Heart right ventricle (tissue), 16 donors: ENCODE measurements around the gene SLC35F1. TPM values are rescaled to one million over a fixed set of nuclear protein-coding genes. Genes with fewer than 3 reads are reported as not detected.

Experiments used
- ATAC-seq, 8 donors: fragments of 200-7000 bp; cut with Tn5 transposase; one replicate each; pipeline ENCODE4 v1.9.1; 2020; ENCODE audit warnings: mild to moderate bottlenecking in 8 of 8, moderate library complexity in 8 of 8, moderate number of reproducible peaks in 1 of 8
- DNase-seq, 2 donors: peaks; one replicate each; pipeline ENCODE4 v3.0.0-alpha.2; 2020
- H3K27ac ChIP-seq, 10 donors: fragments of 200-600 bp; sonication (generic) in 2 of 10; one replicate each; pipeline versions ENCODE4 v1.5.0 to v1.8.0; 2020 to 2022; ENCODE audit warnings: mild to moderate bottlenecking in 3 of 10
- H3K27me3 ChIP-seq, 7 donors: fragments of 200-600 bp; one replicate each; pipeline ENCODE4 v1.8.0; 2021 to 2022; ENCODE audit warnings: mild to moderate bottlenecking in 2 of 7
- H3K36me3 ChIP-seq, 9 donors: fragments of 200-600 bp; sonication (generic) in 1 of 9; one replicate each; pipeline versions ENCODE4 v1.5.0 to v1.8.0; 2020 to 2022; ENCODE audit warnings: mild to moderate bottlenecking in 2 of 9
- H3K4me1 ChIP-seq, 9 donors: fragments of 200-600 bp; sonication (generic) in 1 of 9; one replicate each; pipeline versions ENCODE4 v1.5.0 to v1.8.0; 2020 to 2022; ENCODE audit warnings: mild to moderate bottlenecking in 4 of 9
- H3K4me3 ChIP-seq, 10 donors: fragments of 200-600 bp; sonication (generic) in 2 of 10; one replicate each; pipeline versions ENCODE4 v1.5.0 to v1.8.0; 2020 to 2022; ENCODE audit warnings: mild to moderate bottlenecking in 7 of 10, moderate library complexity in 2 of 10
- H3K9me3 ChIP-seq, 11 donors: fragments of 200-600 bp in 10 of 11; sonication (generic) in 2 of 11; one replicate each; pipeline versions ENCODE4 v1.5.0 to v1.8.0; 2013 to 2022; ENCODE audit warnings: mild to moderate bottlenecking in 2 of 11, control low read depth in 1 of 11, moderate library complexity in 1 of 11
- WGBS, 2 donors: extraction: QIAGEN DNeasy Blood & Tissue Kit; methylation state at CpG; one replicate each; pipeline ENCODE4 v1.1.7; 2013; ENCODE audit warnings: inconsistent platforms in 1 of 2; 5-methylcytosine and 5-hydroxymethylcytosine counted together
- intact Hi-C, 10 donors: fragments of 100-400 bp; cut with DNase I; formaldehyde crosslinking; loops; one replicate each; pipeline versions ENCODE4 v1.11.1 to v1.14.2; 2022
- polyA plus RNA-seq, 2 donors: library from polyadenylated mRNA; stranded (reverse); fragments of 200-250 nt; gene quantifications; one replicate each; pipeline ENCODE4 v1.2.3, GENCODE V29; 2013
- total RNA-seq, 10 donors: library from RNA; stranded (reverse); fragmentation: NEBNext Ultra II Directional in 3 of 10; extraction: Animal tissue kit (Norgen Biotek cat#: 25700) in 3 of 10; gene quantifications; one replicate each; pipeline versions ENCODE4 v1.2.1 to v1.2.4, GENCODE V29; 2021 to 2023
- TF ChIP-seq, protein P1 (sequence below), 9 donors: fragments of 200-600 bp; sonication (generic) in 2 of 9; IDR thresholded peaks; one replicate each; pipeline versions ENCODE4 v1.5.0 to v1.8.0; 2021 to 2022; ENCODE audit warnings: antibody characterized with exemption in 9 of 9, mild to moderate bottlenecking in 5 of 9, moderate library complexity in 1 of 9
- donor health status: Arrhythmogenic right ventricular cardiomyopathy.
- donor health status: ischemic (EF 13 %, LVEDD 7.1; RV severe dilation, severe dysfunction).
- donor health status: healthy with polysubstance abuse.
- donor health status: DM: no; HTN: yes; CAD: no.
- donor health status: DM: no; HTN: no; CAD: no.
- donor health status: ischemic (EF 25% LVEDD 6.9; RV normal size, moderate dysfunction).
- donor health status: ischemic (EF 25% LVEDD 5.7; RV mildly dilated, moderate dysfunction).
- donor health status: healthy.
- donor health status: DM: yes; HTN: yes; CAD: no.
- donor health status: Ischemic cardiomyopathy.
- donor health status: ischemic (EF 35%, LVEDD 5.7; RV mildly dilated, moderate dysfunction).
- donor health status: nonischemic (EF 11% LVEDD 7.7; RV severe dilation, severe dysfunction).
- donor health status: DM: yes; HTN: yes; CAD: no.
- donor health status: PGD.
- donor health status: ischemic (EF 29% LVEDD 5.4; RV normal size, mild dysfunction).
- donor health status: nonischemic (EF 23%, LVEDD 6.1; RV moderate dilation, normal function).

The SLC35F1 gene
- total and polyA plus RNA-seq, 12 donors = 0.75 to 17.7 (median 6.3) TPM

DNA sequence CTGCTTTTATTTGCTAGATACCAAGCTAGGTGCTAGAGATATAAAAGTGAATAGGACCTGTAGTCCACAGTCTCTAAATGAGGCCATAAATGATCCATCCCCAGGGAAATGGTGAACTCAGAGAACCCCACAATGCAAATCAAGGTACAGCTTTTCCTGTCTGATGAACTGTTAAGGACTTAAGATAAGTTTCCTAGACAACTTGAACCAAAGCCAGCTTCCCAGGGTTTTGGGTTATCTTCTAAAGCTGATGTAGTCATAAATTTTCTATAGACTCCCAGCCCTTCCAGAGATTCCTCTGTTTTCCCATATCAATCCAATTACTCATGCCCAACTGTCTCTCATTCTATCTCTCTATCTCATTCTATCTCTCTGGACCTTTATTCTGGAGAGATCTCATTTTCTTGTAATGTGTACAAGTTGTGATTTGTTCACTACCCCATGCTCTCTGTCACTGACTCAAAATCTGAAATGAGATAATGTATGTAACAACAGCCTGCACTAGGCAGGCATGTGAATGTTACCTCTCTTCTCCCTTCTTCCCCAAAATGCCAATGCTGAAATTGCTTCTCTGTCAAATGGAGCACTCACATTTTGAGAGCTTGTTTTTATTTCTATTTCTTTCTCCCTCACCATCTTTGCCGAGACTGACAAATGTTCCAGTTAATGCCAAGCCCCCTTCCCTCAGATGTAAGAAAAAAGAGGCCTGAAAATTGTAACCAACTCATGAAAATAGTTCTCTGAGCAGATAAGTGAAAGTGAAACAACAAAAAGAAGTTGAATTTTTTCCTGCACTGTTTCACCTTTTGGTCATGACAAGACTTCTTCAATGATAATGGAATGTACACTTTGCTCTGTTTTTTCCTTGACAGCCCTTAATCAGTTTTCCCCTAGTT, 279.9 kb downstream of the SLC35F1 start:
- no peaks in the 10 kb centered on the region for H3K27me3 ChIP-seq
- H3K27ac ChIP-seq = peak overlapping the region in 4 of 10 donors; percentile 23 to 68 (median 40)
- TF ChIP-seq, protein P1, sequence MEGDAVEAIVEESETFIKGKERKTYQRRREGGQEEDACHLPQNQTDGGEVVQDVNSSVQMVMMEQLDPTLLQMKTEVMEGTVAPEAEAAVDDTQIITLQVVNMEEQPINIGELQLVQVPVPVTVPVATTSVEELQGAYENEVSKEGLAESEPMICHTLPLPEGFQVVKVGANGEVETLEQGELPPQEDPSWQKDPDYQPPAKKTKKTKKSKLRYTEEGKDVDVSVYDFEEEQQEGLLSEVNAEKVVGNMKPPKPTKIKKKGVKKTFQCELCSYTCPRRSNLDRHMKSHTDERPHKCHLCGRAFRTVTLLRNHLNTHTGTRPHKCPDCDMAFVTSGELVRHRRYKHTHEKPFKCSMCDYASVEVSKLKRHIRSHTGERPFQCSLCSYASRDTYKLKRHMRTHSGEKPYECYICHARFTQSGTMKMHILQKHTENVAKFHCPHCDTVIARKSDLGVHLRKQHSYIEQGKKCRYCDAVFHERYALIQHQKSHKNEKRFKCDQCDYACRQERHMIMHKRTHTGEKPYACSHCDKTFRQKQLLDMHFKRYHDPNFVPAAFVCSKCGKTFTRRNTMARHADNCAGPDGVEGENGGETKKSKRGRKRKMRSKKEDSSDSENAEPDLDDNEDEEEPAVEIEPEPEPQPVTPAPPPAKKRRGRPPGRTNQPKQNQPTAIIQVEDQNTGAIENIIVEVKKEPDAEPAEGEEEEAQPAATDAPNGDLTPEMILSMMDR (IDR thresholded peaks at IDR 0.05) = no peak
- no peaks in the 10 kb centered on the region for H3K36me3 ChIP-seq
- intact Hi-C loops = no loop called here
- DNase-seq (no peak), ATAC-seq (no peak)
- no peaks in the 10 kb centered on the region for H3K9me3 ChIP-seq
- H3K4me1 ChIP-seq = peaks cover 0 to 21% (median 17%) of the 10 kb centered on the region in 9 donors
- 41 to 49% methylated on average over 1 of the region's 1 CpG for WGBS, 2 donors
- H3K4me3 ChIP-seq = no peak overlapping the region

DNA sequence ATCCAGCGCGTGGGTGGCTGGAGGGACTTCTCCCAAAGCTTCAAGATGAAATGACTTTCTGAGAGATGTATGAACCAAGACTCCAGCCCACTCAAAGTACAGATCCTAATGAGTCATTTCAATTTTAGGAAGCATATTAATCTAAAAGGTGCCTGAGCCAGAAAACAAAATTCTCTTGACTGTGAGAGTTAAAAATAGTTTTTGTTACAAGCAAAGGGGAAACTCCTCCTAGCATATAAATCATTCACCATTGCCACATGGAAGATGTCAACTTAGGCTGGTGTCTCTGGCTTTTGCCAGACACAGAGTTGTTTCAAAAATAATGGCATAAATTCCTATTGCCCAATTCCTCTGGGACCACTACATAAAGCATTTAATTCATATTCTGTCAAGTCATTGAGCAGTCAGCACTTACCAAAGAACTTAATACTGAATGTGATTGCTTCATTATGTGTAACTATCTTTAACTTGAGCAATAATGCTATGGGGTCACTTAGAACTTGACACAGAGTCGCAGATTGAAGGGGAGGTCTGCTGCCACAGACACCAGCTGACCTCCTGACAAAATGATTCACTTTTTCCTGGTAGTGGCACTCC, 280.6 kb downstream of the SLC35F1 start:
- intact Hi-C loops = no loop called here
- Histone ChIP-seq H3K27ac (peak overlapping the region in 5 of 10 donors; percentile 6 to 68 (median 30)), H3K9me3 (no peaks in the 10 kb centered on the region), H3K36me3 (no peaks in the 10 kb centered on the region), H3K4me1 (peaks cover 0 to 21% (median 17%) of the 10 kb centered on the region in 9 donors), H3K4me3 (no peak overlapping the region), H3K27me3 (no peaks in the 10 kb centered on the region)
- ATAC-seq (peak in 7 of 8 donors; percentile 33 to 89 (median 45)), DNase-seq (no peak)
- TF ChIP-seq, protein P1 (IDR thresholded peaks at IDR 0.05) = no peak
- 47 to 56% methylated on average over 3 of the region's 3 CpGs for WGBS, 2 donors

DNA sequence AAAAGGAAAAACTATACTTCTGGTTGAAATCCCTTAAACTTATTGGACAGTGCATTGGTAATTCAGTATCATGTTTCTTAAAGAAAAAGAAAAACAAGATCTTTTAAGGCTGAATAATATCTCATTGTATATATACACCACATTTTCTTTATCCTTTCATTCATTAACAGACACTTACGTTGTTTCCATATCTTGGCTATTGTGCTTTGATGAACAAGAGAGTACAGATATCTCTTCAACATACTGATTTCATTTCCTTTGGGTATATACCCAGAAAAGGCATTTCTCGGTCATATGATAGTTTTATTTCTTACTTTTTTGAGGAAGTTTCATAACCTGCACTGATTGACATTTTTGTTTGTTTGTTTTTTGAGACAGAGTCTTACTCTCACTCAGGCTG, 281.5 kb downstream of the SLC35F1 start:
- DNase-seq (no peak), ATAC-seq (no peak)
- TF ChIP-seq, protein P1 (IDR thresholded peaks at IDR 0.05) = no peak
- Histone ChIP-seq H3K9me3 (no peaks in the 10 kb centered on the region), H3K36me3 (no peaks in the 10 kb centered on the region), H3K27ac (peak overlapping the region in 1 of 10 donors; percentile 51), H3K4me3 (no peak overlapping the region), H3K4me1 (peaks cover 0 to 21% (median 17%) of the 10 kb centered on the region in 9 donors), H3K27me3 (no peaks in the 10 kb centered on the region)
- 68 to 87% methylated on average over 2 of the region's 2 CpGs for WGBS, 2 donors
- intact Hi-C loops = no loop called here

DNA sequence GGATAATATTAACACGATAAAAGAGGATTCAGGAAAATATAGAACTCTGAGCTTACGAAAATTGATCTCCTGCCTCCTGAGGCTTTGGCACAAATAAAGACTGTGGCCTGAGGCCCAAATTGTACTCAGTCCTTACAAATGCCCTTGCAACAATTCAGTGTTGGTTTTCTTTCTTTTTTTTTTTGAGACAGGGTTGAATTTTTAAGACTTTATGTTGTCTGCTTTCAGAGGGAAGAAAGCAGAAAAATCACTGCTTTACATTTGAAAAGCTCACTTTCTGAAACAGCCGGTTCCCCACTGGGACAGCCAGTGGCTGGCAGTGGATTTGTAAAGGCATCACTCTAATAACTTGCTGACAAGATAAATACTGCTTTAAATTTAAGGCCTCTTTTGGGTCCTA, 290.5 kb downstream of the SLC35F1 start:
- DNase-seq (no peak), ATAC-seq (no peak)
- no peak overlapping the region for H3K4me3 ChIP-seq
- TF ChIP-seq, protein P1 (IDR thresholded peaks at IDR 0.05) = no peak
- intact Hi-C loops = no loop called here
- H3K36me3 ChIP-seq = no peaks in the 10 kb centered on the region
- H3K27ac ChIP-seq = no peak overlapping the region
- H3K4me1 ChIP-seq = peaks cover 0 to 2% (median 0%) of the 10 kb centered on the region in 9 donors
- WGBS, 2 donors = 64 to 68% methylated on average over 3 of the region's 3 CpGs
- no peaks in the 10 kb centered on the region for H3K9me3 ChIP-seq
- no peaks in the 10 kb centered on the region for H3K27me3 ChIP-seq
